PFSK-1 (cell line): ENCODE data around the gene DNAH14.

Source experiments
- FOXP2 ChIP-seq: optimal IDR thresholded peaks from 2 replicates; pipeline ENCODE3; 2011; ENCODE audit warnings: borderline replicate concordance, control low read depth, inconsistent platforms; ENCODE audit not compliant: insufficient read depth; ENCODE audit errors: extremely low read length, extremely low read depth
- POLR2AphosphoS5 ChIP-seq: IDR thresholded peaks from 2 replicates; pipeline ENCODE4 v1.6.1; 2012; ENCODE audit warnings: low read depth, mild to moderate bottlenecking, control low read depth, low read length, moderate library complexity
- SIN3A ChIP-seq: IDR thresholded peaks from 2 replicates; pipeline ENCODE4 v1.6.1; 2012; ENCODE audit warnings: mild to moderate bottlenecking, low read length, moderate library complexity, borderline replicate concordance; ENCODE audit not compliant: insufficient read depth
- TAF1 ChIP-seq: IDR thresholded peaks from 2 replicates; pipeline ENCODE4 v1.6.1; 2012; ENCODE audit warnings: low read length, control low read depth, borderline replicate concordance; ENCODE audit not compliant: insufficient read depth
- TF ChIP-seq, protein P1 (sequence below), 2 experiments: IDR thresholded peaks; 2 replicates each; pipeline versions ENCODE4 v1.6.1 to v1.8.0; 2011 to 2012; ENCODE audit warnings: low read depth in 2 of 2, low read length in 2 of 2, control low read depth in 1 of 2, inconsistent platforms in 1 of 2, mild to moderate bottlenecking in 1 of 2, moderate library complexity in 1 of 2; ENCODE audit not compliant: insufficient read depth in 1 of 2

The DNAH14 gene

DNA sequence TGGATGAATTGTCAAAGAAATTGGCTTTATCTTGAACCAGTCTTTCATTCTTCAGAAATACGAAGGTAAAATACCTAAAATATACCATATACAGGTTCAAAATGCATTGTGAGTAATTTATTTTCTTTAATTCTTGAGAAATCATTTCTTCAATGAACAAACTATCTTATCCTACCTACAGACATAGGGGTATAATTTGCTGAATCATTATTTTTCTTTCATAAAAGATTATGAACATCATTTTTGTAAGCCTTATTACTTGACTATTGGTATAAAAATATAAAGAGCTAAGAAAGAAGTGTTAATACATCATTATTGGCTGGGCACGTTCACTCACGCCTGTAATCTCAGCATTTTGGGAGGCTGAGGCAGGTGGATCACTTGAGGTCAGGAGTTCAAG lies 167.7 kb downstream of the DNAH14 start:
- no peak for TF ChIP-seq TAF1
- no peak for TF ChIP-seq POLR2AphosphoS5
- TF ChIP-seq SIN3A: no peak
- no peak for TF ChIP-seq FOXP2
- TF ChIP-seq, protein P1, sequence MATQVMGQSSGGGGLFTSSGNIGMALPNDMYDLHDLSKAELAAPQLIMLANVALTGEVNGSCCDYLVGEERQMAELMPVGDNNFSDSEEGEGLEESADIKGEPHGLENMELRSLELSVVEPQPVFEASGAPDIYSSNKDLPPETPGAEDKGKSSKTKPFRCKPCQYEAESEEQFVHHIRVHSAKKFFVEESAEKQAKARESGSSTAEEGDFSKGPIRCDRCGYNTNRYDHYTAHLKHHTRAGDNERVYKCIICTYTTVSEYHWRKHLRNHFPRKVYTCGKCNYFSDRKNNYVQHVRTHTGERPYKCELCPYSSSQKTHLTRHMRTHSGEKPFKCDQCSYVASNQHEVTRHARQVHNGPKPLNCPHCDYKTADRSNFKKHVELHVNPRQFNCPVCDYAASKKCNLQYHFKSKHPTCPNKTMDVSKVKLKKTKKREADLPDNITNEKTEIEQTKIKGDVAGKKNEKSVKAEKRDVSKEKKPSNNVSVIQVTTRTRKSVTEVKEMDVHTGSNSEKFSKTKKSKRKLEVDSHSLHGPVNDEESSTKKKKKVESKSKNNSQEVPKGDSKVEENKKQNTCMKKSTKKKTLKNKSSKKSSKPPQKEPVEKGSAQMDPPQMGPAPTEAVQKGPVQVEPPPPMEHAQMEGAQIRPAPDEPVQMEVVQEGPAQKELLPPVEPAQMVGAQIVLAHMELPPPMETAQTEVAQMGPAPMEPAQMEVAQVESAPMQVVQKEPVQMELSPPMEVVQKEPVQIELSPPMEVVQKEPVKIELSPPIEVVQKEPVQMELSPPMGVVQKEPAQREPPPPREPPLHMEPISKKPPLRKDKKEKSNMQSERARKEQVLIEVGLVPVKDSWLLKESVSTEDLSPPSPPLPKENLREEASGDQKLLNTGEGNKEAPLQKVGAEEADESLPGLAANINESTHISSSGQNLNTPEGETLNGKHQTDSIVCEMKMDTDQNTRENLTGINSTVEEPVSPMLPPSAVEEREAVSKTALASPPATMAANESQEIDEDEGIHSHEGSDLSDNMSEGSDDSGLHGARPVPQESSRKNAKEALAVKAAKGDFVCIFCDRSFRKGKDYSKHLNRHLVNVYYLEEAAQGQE (IDR thresholded peaks at IDR 0.05; ENCODE audit: insufficient read depth in 1 of 2, low read depth in 2 of 2, low read length in 2 of 2): no peak

- TF ChIP-seq POLR2AphosphoS5: no peak
- no peak for TF ChIP-seq FOXP2
- TF ChIP-seq, protein P1 (IDR thresholded peaks at IDR 0.05; ENCODE audit: insufficient read depth in 1 of 2, low read depth in 2 of 2, low read length in 2 of 2): peak in 1 of 2 experiments; percentile 64; a peak in 1 of 4 replicates
- TF ChIP-seq TAF1: no peak
- TF ChIP-seq SIN3A: no peak
These were observed 181.5 kb downstream of the DNAH14 start for GRCh38 chr1:225111000-225111399.

DNA sequence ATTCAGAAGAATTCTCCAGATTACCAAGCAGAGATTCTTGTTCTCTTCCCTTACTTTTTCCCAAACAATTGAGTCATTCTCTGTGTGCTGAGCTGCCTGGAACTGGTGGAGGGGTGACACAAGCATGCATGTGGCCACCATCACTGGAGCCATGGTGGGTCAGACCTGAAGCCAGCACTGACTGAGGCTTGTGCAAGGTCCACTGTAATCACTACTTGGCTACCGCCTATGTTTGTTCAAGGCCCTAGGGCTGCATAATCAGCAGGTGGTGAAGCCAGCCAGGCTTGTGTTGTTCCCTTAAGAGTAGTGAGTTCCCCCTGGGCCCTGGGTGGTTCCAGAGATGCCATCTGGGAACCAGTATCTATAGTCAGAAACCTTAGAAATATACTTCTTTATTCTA lies 183.8 kb downstream of the DNAH14 start:
- TF ChIP-seq, protein P1 (IDR thresholded peaks at IDR 0.05; ENCODE audit: insufficient read depth in 1 of 2, low read depth in 2 of 2, low read length in 2 of 2): no peak
- TF ChIP-seq SIN3A (no peak), TAF1 (no peak), FOXP2 (no peak), POLR2AphosphoS5 (no peak)

GRCh38 chr1:225114354-225114990 lies 185.0 kb downstream of the DNAH14 start:
- TF ChIP-seq, protein P1 (IDR thresholded peaks at IDR 0.05; ENCODE audit: insufficient read depth in 1 of 2, low read depth in 2 of 2, low read length in 2 of 2): no peak
- TF ChIP-seq SIN3A (no peak), TAF1 (no peak), FOXP2 (no peak), POLR2AphosphoS5 (no peak)

DNA sequence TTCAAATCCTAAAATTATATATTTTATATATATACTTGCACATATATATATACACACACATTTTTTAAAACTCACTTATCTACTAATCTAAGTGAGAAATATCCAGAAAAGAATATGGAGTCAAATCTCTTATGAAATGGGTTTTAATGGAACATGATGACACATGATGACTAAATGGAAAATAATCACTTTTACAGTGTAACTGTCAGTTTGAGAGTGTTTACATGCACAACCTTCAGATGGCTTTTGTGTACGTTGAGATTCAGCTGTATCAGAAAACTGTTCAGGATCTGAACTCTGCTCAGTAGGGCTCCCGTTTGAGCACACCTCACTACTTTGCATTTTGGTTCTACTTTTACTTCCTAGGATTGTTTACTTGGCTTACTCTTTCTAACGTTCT lies 189.8 kb downstream of the DNAH14 start:
- TF ChIP-seq SIN3A: no peak
- TF ChIP-seq, protein P1 (IDR thresholded peaks at IDR 0.05; ENCODE audit: insufficient read depth in 1 of 2, low read depth in 2 of 2, low read length in 2 of 2): no peak
- no peak for TF ChIP-seq TAF1
- TF ChIP-seq POLR2AphosphoS5: no peak
- no peak for TF ChIP-seq FOXP2
